GM13977 (cell line): Measurements from ENCODE around the gene TFAP2D.

Experiments
- DNase-seq: peaks from one replicate; pipeline ENCODE4 v3.0.0; 2012; ENCODE audit warnings: low spot score
- CTCF ChIP-seq: IDR thresholded peaks from 2 replicates; pipeline ENCODE4 v1.5.1; 2012; ENCODE audit warnings: mild to moderate bottlenecking, control low read depth; ENCODE audit not compliant: insufficient read depth; ENCODE audit errors: extremely low read depth, missing control alignments
- in situ Hi-C: fragments of 300-500 bp; cut with MboI; formaldehyde crosslinking; loops from one replicate; pipeline ENCODE4 v1.12.0; 2022; ENCODE audit warnings: low sequenced_read_pairs, low pct_unique_long_range_greater_than_20kb, mixed read lengths, inconsistent platforms; ENCODE audit not compliant: unreplicated experiment

Gene TFAP2D

DNA sequence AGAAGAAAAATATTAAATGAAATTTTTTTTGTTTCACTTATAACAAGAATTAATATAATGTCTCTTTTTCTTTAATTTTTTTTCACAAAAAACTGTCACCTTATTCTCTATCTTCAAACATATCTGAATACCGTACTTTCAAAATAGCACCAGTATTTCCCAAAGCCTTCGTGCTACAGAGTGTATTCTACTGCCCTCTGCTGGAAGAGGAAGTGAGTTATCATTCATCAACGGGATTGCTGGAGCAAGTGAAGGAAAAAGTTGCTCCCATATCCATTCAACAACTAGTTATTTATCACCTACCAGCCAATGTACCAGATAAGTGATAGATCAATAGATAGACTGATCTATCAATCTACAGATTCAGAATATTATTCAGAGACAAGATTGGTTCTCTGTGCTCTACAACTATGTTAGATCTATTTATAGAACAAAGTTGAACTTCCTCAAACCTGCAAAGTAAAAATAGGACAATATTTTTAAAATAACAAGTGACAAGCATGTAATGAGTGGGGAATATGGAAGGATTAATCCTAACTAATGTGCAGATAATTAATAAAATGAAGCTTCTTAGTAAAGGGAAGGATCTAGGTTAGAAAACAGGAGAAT, 78.7 kb downstream of the TFAP2D start:
- TF ChIP-seq CTCF: peak; percentile 79
- DNase-seq: peak; percentile 29
- in situ Hi-C loops: no loop called here

GRCh38 chr6:50792771-50793170, 79.4 kb downstream of the TFAP2D start:
- in situ Hi-C loops: no loop called here
- TF ChIP-seq CTCF: no peak
- no peak for DNase-seq

GRCh38 chr6:50795574-50795973, 82.2 kb downstream of the TFAP2D start:
- DNase-seq: no peak
- TF ChIP-seq CTCF: no peak
- in situ Hi-C loops: no loop called here

- in situ Hi-C loops: loop anchor here (25.0 kb wide), 2 partner anchors 1033 to 1208 kb away; no protein-coding TSS in a partner anchor
- DNase-seq: no peak
- no peak for TF ChIP-seq CTCF
Observed at GRCh38 chr6:50804283-50804682, 91.0 kb downstream of the TFAP2D start.

GRCh38 chr6:50807035-50807434, 93.7 kb downstream of the TFAP2D start:
- in situ Hi-C loops: loop anchor here (25.0 kb wide), 2 partner anchors 1030 to 1205 kb away; no protein-coding TSS in a partner anchor
- DNase-seq: no peak
- TF ChIP-seq CTCF: no peak

GRCh38 chr6:50815436-50816114, 102.2 kb downstream of the TFAP2D start:
- DNase-seq: no peak
- TF ChIP-seq CTCF: peak; percentile 44
- in situ Hi-C loops: loop anchor here (25.0 kb wide), 2 partner anchors 1022 to 1197 kb away; no protein-coding TSS in a partner anchor
